ENCODE data around the gene SGPP1. TPM values are rescaled to one million over a fixed set of nuclear protein-coding genes. Genes with fewer than 3 reads are reported as not detected.

Gene SGPP1
- total and polyA plus RNA-seq, 2 of the 8 experiments (the other 6 are each of a cell fraction or from before 2014, with no cell fraction given), result 5.7 to 8.1 TPM

- Histone ChIP-seq H2AFZ (ENCODE audit: low read length) (no peak overlapping the region), H4K91ac (replicated peaks; ENCODE audit: insufficient read length, low read length) (no peak overlapping the region), H2AK5ac (ENCODE audit: low read depth, low read length) (no peak overlapping the region), H2BK120ac (replicated peaks; ENCODE audit: low read depth, low read length) (no peak overlapping the region), H3K4ac (replicated peaks; ENCODE audit: insufficient read length, low read depth, low read length) (no peak overlapping the region), H3K4me3 (ENCODE audit: extremely low read depth in 1 of 4, insufficient read depth in 2 of 4, low read depth in 3 of 4, low read length in 4 of 4) (no peak overlapping the region), H3K18ac (ENCODE audit: extremely low read depth, low read length) (no peak overlapping the region), H2BK5ac (ENCODE audit: low read depth, low read length) (no peak overlapping the region), H3K27ac (ENCODE audit: low read depth, low read length) (no peak overlapping the region), H3K14ac (ENCODE audit: insufficient read length) (no peak overlapping the region), H3K23me2 (ENCODE audit: low read depth, low read length) (no peaks in the 10 kb centered on the region), H3K36me3 (ENCODE audit: control insufficient read depth in 2 of 4, insufficient read depth in 4 of 4, low read length in 3 of 4) (no peaks in the 10 kb centered on the region), H3K79me2 (ENCODE audit: control insufficient read depth in 1 of 2, insufficient read depth in 2 of 2, low read length in 2 of 2) (no peaks in the 10 kb centered on the region), H3K9ac (replicated peaks in 1 of 4; ENCODE audit: extremely low read depth in 1 of 4, low read depth in 3 of 4, low read length in 3 of 4) (no peak overlapping the region), H4K8ac (ENCODE audit: extremely low read depth, insufficient read depth, low read length) (no peak overlapping the region), H2BK15ac (ENCODE audit: low read length) (no peak overlapping the region), H3K27me3 (replicated peaks in 1 of 4; ENCODE audit: control insufficient read depth in 3 of 4, extremely low read depth in 1 of 4, insufficient read depth in 3 of 4, low read length in 3 of 4) (no peaks in the 10 kb centered on the region), H3K4me1 (replicated peaks in 1 of 4; ENCODE audit: control insufficient read depth in 3 of 4, insufficient read depth in 4 of 4, low read length in 3 of 4) (no peaks in the 10 kb centered on the region), H3K9me3 (ENCODE audit: insufficient read depth in 2 of 2, low read depth in 1 of 2, low read length in 1 of 2) (no peaks in the 10 kb centered on the region), H3K4me2 (ENCODE audit: insufficient read depth in 1 of 2, low read depth in 2 of 2, low read length in 2 of 2) (no peak overlapping the region), H2BK12ac (ENCODE audit: low read depth, low read length) (no peak overlapping the region), H4K5ac (ENCODE audit: insufficient read length, low read depth, low read length) (no peak overlapping the region), H3K79me1 (ENCODE audit: low read depth, low read length) (no peaks in the 10 kb centered on the region), H3K23ac (ENCODE audit: insufficient read length) (no peak overlapping the region), H4K20me1 (replicated peaks in 1 of 2; ENCODE audit: control insufficient read depth in 1 of 2, insufficient read depth in 2 of 2, low read length in 2 of 2) (no peaks in the 10 kb centered on the region), H3K56ac (replicated peaks; ENCODE audit: insufficient read length, low read depth, low read length) (no peak overlapping the region), H2BK20ac (ENCODE audit: low read length) (no peak overlapping the region)
- FAIRE-seq (no peak), DNase-seq (ENCODE audit: low read depth in 1 of 2, low spot score in 2 of 2) (no peak)
- POLR2A ChIA-PET (ENCODE audit: partially characterized antibody), result no interaction called here
- CTCF ChIA-PET (ENCODE audit: partially characterized antibody), result interaction anchor here (0.5 to 2.6 kb wide), 6 partner anchors 12 to 379 kb away, joined by 3 to 14 read pairs (median 4); no protein-coding TSS in a partner anchor
- TF ChIP-seq SP1 (IDR thresholded peaks at IDR 0.05; ENCODE audit: low read depth, low read length) (no peak), SIRT6 (IDR thresholded peaks at IDR 0.05; ENCODE audit: low read length) (no peak), POLR2A (IDR thresholded peaks at IDR 0.05; ENCODE audit: control extremely low read depth in 1 of 2, low read depth in 2 of 2, low read length in 2 of 2) (no peak), TEAD4 (IDR thresholded peaks at IDR 0.05; ENCODE audit: low read depth, low read length) (no peak), BACH1 (IDR thresholded peaks at IDR 0.05; ENCODE audit: low read length) (no peak), TBP (IDR thresholded peaks at IDR 0.05; ENCODE audit: low read depth, low read length) (no peak), KDM4A (IDR thresholded peaks at IDR 0.05; ENCODE audit: low read depth, low read length, severe bottlenecking) (no peak), SUZ12 (IDR thresholded peaks at IDR 0.05; ENCODE audit: low read length) (no peak), CTBP2 (IDR thresholded peaks at IDR 0.05; ENCODE audit: borderline replicate concordance, insufficient read depth, insufficient read length, low read length) (no peak), ATF2 (IDR thresholded peaks at IDR 0.05; ENCODE audit: low read length) (no peak), CBX8 (IDR thresholded peaks at IDR 0.05; ENCODE audit: borderline replicate concordance, low read depth, low read length) (no peak), POU5F1 (IDR thresholded peaks at IDR 0.05; ENCODE audit: low read depth, low read length) (no peak), NRF1 (IDR thresholded peaks at IDR 0.05; ENCODE audit: low read depth, low read length) (no peak)
Observed at GRCh38 chr14:63757211-63757610, 29.3 kb upstream of the SGPP1 start.
